Heart left ventricle (tissue), 16 donors: Measurements from ENCODE around the gene ACOX2. TPM values are rescaled to one million over a fixed set of nuclear protein-coding genes. Genes with fewer than 3 reads are reported as not detected.

Source experiments
- ATAC-seq, 4 donors: fragments of 200-7000 bp; cut with Tn5 transposase; one replicate each; pipeline ENCODE4 v1.9.1; 2020 to 2022; ENCODE audit warnings: moderate library complexity in 4 of 4, mild to moderate bottlenecking in 3 of 4, moderate number of reproducible peaks in 1 of 4
- DNase-seq, 5 donors: peaks; one replicate each; pipeline ENCODE4 v3.0.0-alpha.2; 2020
- H3K27ac ChIP-seq, 12 donors: fragments of 200-600 bp; sonication (generic) in 4 of 12; one replicate each; pipeline versions ENCODE4 v1.5.0 to v1.8.0; 2016 to 2022; ENCODE audit warnings: mild to moderate bottlenecking in 2 of 12
- H3K27me3 ChIP-seq, 9 donors: fragments of 200-600 bp; sonication (generic) in 2 of 9; one replicate each; pipeline versions ENCODE4 v1.5.1 to v1.8.0; 2016 to 2022; ENCODE audit warnings: mild to moderate bottlenecking in 3 of 9
- H3K36me3 ChIP-seq, 9 donors: fragments of 200-600 bp; sonication (generic) in 2 of 9; one replicate each; pipeline versions ENCODE4 v1.5.0 to v1.8.0; 2018 to 2022; ENCODE audit warnings: mild to moderate bottlenecking in 2 of 9
- H3K4me1 ChIP-seq, 12 donors: fragments of 200-600 bp; sonication (generic) in 4 of 12; one replicate each; pipeline versions ENCODE4 v1.5.0 to v1.8.0; 2016 to 2022; ENCODE audit warnings: mild to moderate bottlenecking in 3 of 12
- H3K4me3 ChIP-seq, 12 donors: fragments of 200-600 bp; sonication (generic) in 4 of 12; one replicate each; pipeline versions ENCODE4 v1.5.0 to v1.8.0; 2017 to 2022; ENCODE audit warnings: mild to moderate bottlenecking in 9 of 12, moderate library complexity in 4 of 12
- H3K9me3 ChIP-seq, 12 donors: fragments of 200-600 bp; sonication (generic) in 4 of 12; one replicate each; pipeline versions ENCODE4 v1.5.0 to v1.8.0; 2016 to 2022; ENCODE audit warnings: mild to moderate bottlenecking in 1 of 12
- POLR2A ChIP-seq, 2 donors: fragments of 450-650 bp; IDR thresholded peaks; one replicate each; pipeline ENCODE4 v1.6.1; 2017; ENCODE audit warnings: antibody characterized with exemption in 2 of 2, mild to moderate bottlenecking in 2 of 2, moderate library complexity in 2 of 2
- WGBS, 4 donors: extraction: QIAGEN DNeasy Blood & Tissue Kit in 2 of 4; methylation state at CpG; one replicate each; pipeline versions ENCODE4 v1.1.5 to v1.1.7; 2013 to 2018; 5-methylcytosine and 5-hydroxymethylcytosine counted together
- intact Hi-C, 10 donors: fragments of 100-400 bp; cut with DNase I; formaldehyde crosslinking; loops; one replicate each; pipeline versions ENCODE4 v1.11.1 to v1.14.2; 2022
- polyA plus RNA-seq, 2 donors: library from polyadenylated mRNA; stranded (reverse); fragments of 200-250 nt; gene quantifications; one replicate each; pipeline ENCODE4 v1.2.3, GENCODE V29; 2013
- total RNA-seq, 9 donors: library from RNA; depleted of rRNA in 2 of 9; stranded (reverse); fragments of >200 nt in 2 of 9; fragmentation: NEBNext Ultra II Directional in 3 of 9; extraction: Animal tissue kit (Norgen Biotek cat#: 25700) in 3 of 9; gene quantifications; one replicate each; pipeline versions ENCODE4 v1.1.0 to v1.2.4, GENCODE V29; 2016 to 2023
- TF ChIP-seq, protein P1 (sequence below), 12 donors: fragments of 200-600 bp; sonication (generic) in 4 of 12; IDR thresholded peaks; one replicate each; pipeline versions ENCODE4 v1.5.0 to v1.8.0; 2018 to 2022; ENCODE audit warnings: antibody characterized with exemption in 12 of 12, mild to moderate bottlenecking in 5 of 12
- donor health status: ischemic (EF 13 %, LVEDD 7.1; RV severe dilation, severe dysfunction).
- donor health status: healthy with polysubstance abuse.
- donor health status: DM: no; HTN: yes; CAD: no.
- donor health status: DM: no; HTN: no; CAD: no.
- donor health status: ischemic (EF 25% LVEDD 6.9; RV normal size, moderate dysfunction).
- donor health status: ischemic (EF 25% LVEDD 5.7; RV mildly dilated, moderate dysfunction).
- donor health status: healthy.
- donor health status: DM: yes; HTN: yes; CAD: no.
- donor health status: ischemic (EF 35%, LVEDD 5.7; RV mildly dilated, moderate dysfunction).
- donor health status: nonischemic (EF 11% LVEDD 7.7; RV severe dilation, severe dysfunction).
- donor health status: DM: yes; HTN: yes; CAD: no.
- donor health status: PGD.
- donor health status: ischemic (EF 29% LVEDD 5.4; RV normal size, mild dysfunction).
- donor health status: nonischemic (EF 23%, LVEDD 6.1; RV moderate dilation, normal function).

Gene ACOX2
- total and polyA plus RNA-seq, 11 donors: 6.6 to 41.9 (median 31.1) TPM

GRCh38 chr3:58478781-58479180 is 58.2 kb downstream of the ACOX2 start:
- DNase-seq: no peak
- ATAC-seq: no peak
- intact Hi-C loops: no loop called here
- TF ChIP-seq, protein P1, sequence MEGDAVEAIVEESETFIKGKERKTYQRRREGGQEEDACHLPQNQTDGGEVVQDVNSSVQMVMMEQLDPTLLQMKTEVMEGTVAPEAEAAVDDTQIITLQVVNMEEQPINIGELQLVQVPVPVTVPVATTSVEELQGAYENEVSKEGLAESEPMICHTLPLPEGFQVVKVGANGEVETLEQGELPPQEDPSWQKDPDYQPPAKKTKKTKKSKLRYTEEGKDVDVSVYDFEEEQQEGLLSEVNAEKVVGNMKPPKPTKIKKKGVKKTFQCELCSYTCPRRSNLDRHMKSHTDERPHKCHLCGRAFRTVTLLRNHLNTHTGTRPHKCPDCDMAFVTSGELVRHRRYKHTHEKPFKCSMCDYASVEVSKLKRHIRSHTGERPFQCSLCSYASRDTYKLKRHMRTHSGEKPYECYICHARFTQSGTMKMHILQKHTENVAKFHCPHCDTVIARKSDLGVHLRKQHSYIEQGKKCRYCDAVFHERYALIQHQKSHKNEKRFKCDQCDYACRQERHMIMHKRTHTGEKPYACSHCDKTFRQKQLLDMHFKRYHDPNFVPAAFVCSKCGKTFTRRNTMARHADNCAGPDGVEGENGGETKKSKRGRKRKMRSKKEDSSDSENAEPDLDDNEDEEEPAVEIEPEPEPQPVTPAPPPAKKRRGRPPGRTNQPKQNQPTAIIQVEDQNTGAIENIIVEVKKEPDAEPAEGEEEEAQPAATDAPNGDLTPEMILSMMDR (IDR thresholded peaks at IDR 0.05): no peak
- TF ChIP-seq POLR2A (IDR thresholded peaks at IDR 0.05): no peak
- Histone ChIP-seq H3K9me3 (peaks cover 0 to 14% (median 0%) of the 10 kb centered on the region in 12 donors), H3K36me3 (no peaks in the 10 kb centered on the region), H3K4me1 (peaks cover 0 to 55% (median 7%) of the 10 kb centered on the region in 12 donors), H3K27ac (peak overlapping the region in 1 of 12 donors; percentile 54), H3K27me3 (no peaks in the 10 kb centered on the region), H3K4me3 (no peak overlapping the region)
- 79 to 87% (median 86%) methylated on average over 2 of the region's 2 CpGs for WGBS, 4 donors

GRCh38 chr3:58474967-58475578 is 61.9 kb downstream of the ACOX2 start:
- no peak overlapping the region for H3K4me3 ChIP-seq
- no peaks in the 10 kb centered on the region for H3K36me3 ChIP-seq
- DNase-seq (no peak), ATAC-seq (no peak)
- 59 to 68% (median 66%) methylated on average over 3 of the region's 3 CpGs for WGBS, 4 donors
- peaks cover 0 to 7% (median 0%) of the 10 kb centered on the region in 12 donors for H3K9me3 ChIP-seq
- peak overlapping the region in 1 of 12 donors; percentile 38 for H3K27ac ChIP-seq
- TF ChIP-seq POLR2A (IDR thresholded peaks at IDR 0.05): no peak
- TF ChIP-seq, protein P1 (IDR thresholded peaks at IDR 0.05): no peak
- intact Hi-C loops: no loop called here
- no peaks in the 10 kb centered on the region for H3K27me3 ChIP-seq
- H3K4me1 ChIP-seq: peaks cover 0 to 69% (median 5%) of the 10 kb centered on the region in 12 donors

GRCh38 chr3:58474348-58474911 is 62.6 kb downstream of the ACOX2 start:
- no peaks in the 10 kb centered on the region for H3K36me3 ChIP-seq
- H3K4me3 ChIP-seq: no peak overlapping the region
- ATAC-seq (peak in 2 of 4 donors; percentile 27 to 55), DNase-seq (no peak)
- H3K27me3 ChIP-seq: no peaks in the 10 kb centered on the region
- TF ChIP-seq, protein P1 (IDR thresholded peaks at IDR 0.05): no peak
- TF ChIP-seq POLR2A (IDR thresholded peaks at IDR 0.05): no peak
- intact Hi-C loops: no loop called here
- H3K4me1 ChIP-seq: peaks cover 0 to 66% (median 5%) of the 10 kb centered on the region in 12 donors
- peaks cover 0 to under 1% (median 0%) of the 10 kb centered on the region in 12 donors for H3K9me3 ChIP-seq
- 93 to 100% (median 95%) methylated on average over 1 of the region's 1 CpG for WGBS, 4 donors
- peak overlapping the region in 1 of 12 donors; percentile 38 for H3K27ac ChIP-seq

GRCh38 chr3:58473275-58473674 is 63.7 kb downstream of the ACOX2 start:
- Histone ChIP-seq H3K36me3 (no peaks in the 10 kb centered on the region), H3K9me3 (no peaks in the 10 kb centered on the region), H3K27me3 (no peaks in the 10 kb centered on the region), H3K4me3 (no peak overlapping the region), H3K4me1 (peaks cover 0 to 61% (median 5%) of the 10 kb centered on the region in 12 donors), H3K27ac (no peak overlapping the region)
- TF ChIP-seq POLR2A (IDR thresholded peaks at IDR 0.05): no peak
- TF ChIP-seq, protein P1 (IDR thresholded peaks at IDR 0.05): no peak
- ATAC-seq (no peak), DNase-seq (no peak)
- 94 to 100% (median 99%) methylated on average over 1 of the region's 1 CpG for whole genome bisulfite sequencing, 4 donors
- intact Hi-C loops: no loop called here
